ENCODE data around the gene IDH3A. TPM values are rescaled to one million over a fixed set of nuclear protein-coding genes. Genes with fewer than 3 reads are reported as not detected.

IDH3A gene
- total and polyA plus RNA-seq, 9 of the 15 experiments (the other 6 are each of a cell fraction or from before 2014, with no cell fraction given): 37.4 to 249 (median 107) TPM

GRCh38 chr15:78131295-78132061, 17.7 kb upstream of the IDH3A start, which contains the start of gene CIB2 (continued):
- peak; percentile 76; the same call in 1 of the 2 replicates for TF ChIP-seq AFF4 (CRISPR knock-in tag; IDR thresholded peaks at IDR 0.05)
- TF ChIP-seq ZNF232 (CRISPR knock-in tag; IDR thresholded peaks at IDR 0.05): no peak
- no peak; the same call in 1 of the 2 replicates for TF ChIP-seq TEAD4 (IDR thresholded peaks at IDR 0.05; ENCODE audit: low read length)
- TF ChIP-seq TEAD4 (CRISPR knock-in tag; IDR thresholded peaks at IDR 0.05; ENCODE audit: borderline replicate concordance): no peak
- no peak for TF ChIP-seq NELFE (IDR thresholded peaks at IDR 0.05; ENCODE audit: insufficient read depth, insufficient read length)
- TF ChIP-seq GTF2E2 (tag; IDR thresholded peaks at IDR 0.05): no peak
- TF ChIP-seq USF2 (CRISPR knock-in tag; IDR thresholded peaks at IDR 0.05): no peak
- TF ChIP-seq KAT2B (IDR thresholded peaks at IDR 0.05; ENCODE audit: low read depth, low read length): no peak
- no peak for TF ChIP-seq ZNF274 (IDR thresholded peaks at IDR 0.05; ENCODE audit: borderline replicate concordance, low read depth, low read length)
- TF ChIP-seq ZBTB5 (IDR thresholded peaks at IDR 0.05): no peak
- TF ChIP-seq KDM4B (IDR thresholded peaks at IDR 0.05; ENCODE audit: borderline replicate concordance in 2 of 2, low read depth in 1 of 2): no peak
- 0 out of 2 replicates have a peak, but pooled peaks have one; percentile 25 for TF ChIP-seq E2F5 (CRISPR knock-in tag; IDR thresholded peaks at IDR 0.05)
- TF ChIP-seq RBM14 (IDR thresholded peaks at IDR 0.05; ENCODE audit: borderline replicate concordance, insufficient read depth, low read depth, low read length): no peak
- TF ChIP-seq ELK1 (CRISPR knock-in tag; IDR thresholded peaks at IDR 0.05): 0 out of 2 replicates have a peak, but pooled peaks have one; percentile 41
- TF ChIP-seq SP1 (CRISPR knock-in tag; IDR thresholded peaks at IDR 0.05): peak; percentile 60
